KOPT-K1 (cell line): ENCODE data around the gene NR6A1.
A peak's percentile ranks its signal among the peaks of the same experiment; 100 is the strongest.

ENCODE experiments used
- H3K27ac ChIP-seq: fragments of 200-600 bp; sonication (generic); 2 replicates; pipeline ENCODE4 v1.5.1; 2016; ENCODE audit warnings: antibody characterized with exemption, mild to moderate bottlenecking, low read depth, low read length; ENCODE audit not compliant: poor library complexity, severe bottlenecking
- H3K36me3 ChIP-seq: fragments of 200-600 bp; sonication (generic); 2 replicates; pipeline ENCODE4 v1.5.1; 2017; ENCODE audit warnings: antibody characterized with exemption, mild to moderate bottlenecking, low read length, moderate library complexity; ENCODE audit not compliant: insufficient read depth
- H3K9me3 ChIP-seq: fragments of 200-600 bp; sonication (generic); 2 replicates; pipeline ENCODE4 v1.5.1; 2017; ENCODE audit warnings: antibody characterized with exemption, low read length, mild to moderate bottlenecking; ENCODE audit not compliant: insufficient read depth, poor library complexity, severe bottlenecking

The NR6A1 gene

DNA sequence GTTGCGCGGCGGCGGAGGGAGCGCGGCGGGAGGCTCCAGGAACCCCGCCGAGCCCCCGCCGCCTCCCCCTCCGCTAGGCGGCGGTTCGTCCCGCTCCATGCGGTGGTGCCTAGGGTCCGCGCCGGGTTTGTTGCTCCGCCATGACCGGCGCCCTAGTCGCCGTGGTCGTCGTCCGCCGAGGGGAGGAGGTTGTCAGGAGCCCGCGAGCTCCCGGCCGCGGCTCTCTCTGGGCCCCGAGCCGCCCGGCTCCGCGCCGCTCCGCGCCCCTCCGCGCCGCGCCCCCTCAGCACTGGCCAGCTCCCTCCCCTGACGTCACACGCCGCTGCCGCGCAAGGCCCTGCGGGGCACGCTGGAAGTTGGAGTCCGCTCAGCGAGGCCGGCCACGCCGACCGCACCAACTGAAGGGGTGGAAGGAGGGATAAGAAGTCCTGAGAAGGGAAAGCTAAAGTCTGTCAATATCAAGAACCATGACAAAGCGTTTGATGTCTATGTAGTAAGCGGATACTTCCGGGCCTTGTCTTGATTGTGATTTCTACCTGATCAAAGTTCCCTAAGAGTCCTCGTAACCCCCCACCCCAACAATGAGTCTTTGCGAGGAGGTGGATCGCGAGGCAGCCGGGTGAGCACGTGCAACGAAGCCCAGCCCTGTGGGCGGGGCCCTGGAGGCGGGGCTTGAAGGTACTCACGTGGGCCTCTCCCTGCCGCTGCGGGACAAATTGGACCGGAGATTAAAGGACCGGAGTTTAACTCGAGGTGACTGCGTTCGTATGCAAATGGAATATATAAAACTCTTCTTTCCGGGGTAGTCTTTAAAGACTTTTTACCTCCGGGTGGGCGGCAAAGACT, at the start of gene NR6A1:
TSS of gene NR6A1 (minus strand) at position 291 of the 846 bp plus-strand sequence.
- H3K36me3 ChIP-seq: no peaks in the 10 kb centered on the region
- no peaks in the 10 kb centered on the region for H3K9me3 ChIP-seq
- H3K27ac ChIP-seq: peak within 1 kb of the TSS; percentile 40

DNA sequence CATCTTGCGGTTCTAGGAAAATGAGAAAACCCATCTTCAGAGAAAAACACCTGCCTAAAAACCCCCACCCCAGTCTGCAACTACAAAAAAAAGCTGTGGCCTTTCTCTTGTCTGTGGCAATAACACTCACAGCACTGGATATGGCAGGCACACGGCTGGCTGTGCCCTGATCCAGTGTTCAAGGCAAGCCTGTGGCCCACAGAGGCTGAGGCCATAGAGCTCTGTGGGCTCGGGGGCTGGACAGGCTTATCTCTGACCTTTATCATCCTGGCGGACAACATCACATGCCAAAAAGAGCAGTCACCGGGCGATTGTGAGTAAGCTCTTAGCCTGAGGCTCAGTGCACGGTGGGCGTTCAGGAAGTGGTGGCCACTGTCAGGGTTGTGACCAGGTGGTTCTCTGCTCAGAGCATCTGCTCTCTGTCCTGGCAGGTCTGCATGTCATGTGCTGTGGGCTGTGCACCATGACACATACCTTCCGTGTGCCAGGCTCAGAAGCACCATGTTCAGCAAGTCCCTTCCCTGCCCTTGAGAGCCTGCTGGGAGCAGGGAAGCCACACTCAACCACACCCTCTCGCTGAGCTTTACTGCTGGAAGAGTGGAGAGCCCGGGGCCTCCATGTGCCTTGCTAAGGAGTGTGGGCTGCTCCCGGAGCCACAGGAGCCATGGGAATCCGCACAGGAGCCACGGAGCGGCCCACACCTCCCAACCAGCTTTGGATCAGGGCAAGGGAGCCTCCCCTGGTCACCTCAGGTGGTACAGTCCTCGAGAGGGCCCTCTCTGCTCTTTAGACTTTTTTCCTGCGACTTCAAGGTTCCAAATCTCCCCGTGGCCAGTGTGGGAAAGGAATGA, 47.5 kb upstream of the NR6A1 start:
- H3K9me3 ChIP-seq: no peaks in the 10 kb centered on the region
- peak overlapping the region; percentile 83 for H3K27ac ChIP-seq
- H3K36me3 ChIP-seq: no peaks in the 10 kb centered on the region

- no peak overlapping the region for H3K27ac ChIP-seq
- no peaks in the 10 kb centered on the region for H3K9me3 ChIP-seq
- H3K36me3 ChIP-seq: no peaks in the 10 kb centered on the region
Observed at GRCh38 chr9:124815601-124816000, 44.5 kb upstream of the NR6A1 start.

DNA sequence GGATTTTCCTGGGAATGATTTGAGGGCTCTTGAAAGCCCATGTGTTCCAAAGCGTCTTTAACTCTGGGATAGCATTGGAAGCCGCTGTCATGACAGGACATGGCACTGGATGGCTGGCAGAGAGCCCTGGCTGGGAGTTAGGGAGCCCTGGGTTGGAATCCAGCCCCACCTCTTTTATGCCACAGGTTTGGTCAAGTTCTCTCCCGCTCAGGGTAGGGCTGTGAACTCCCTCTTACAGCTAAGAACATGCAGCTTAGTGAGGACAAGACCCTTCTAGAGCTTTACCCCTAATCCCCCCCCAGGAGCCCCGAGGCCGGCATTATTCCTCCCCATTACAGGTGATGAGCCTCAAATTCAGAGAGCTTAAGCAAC, 43.0 kb upstream of the NR6A1 start:
- Histone ChIP-seq H3K36me3 (no peaks in the 10 kb centered on the region), H3K9me3 (no peaks in the 10 kb centered on the region), H3K27ac (no peak overlapping the region)

DNA sequence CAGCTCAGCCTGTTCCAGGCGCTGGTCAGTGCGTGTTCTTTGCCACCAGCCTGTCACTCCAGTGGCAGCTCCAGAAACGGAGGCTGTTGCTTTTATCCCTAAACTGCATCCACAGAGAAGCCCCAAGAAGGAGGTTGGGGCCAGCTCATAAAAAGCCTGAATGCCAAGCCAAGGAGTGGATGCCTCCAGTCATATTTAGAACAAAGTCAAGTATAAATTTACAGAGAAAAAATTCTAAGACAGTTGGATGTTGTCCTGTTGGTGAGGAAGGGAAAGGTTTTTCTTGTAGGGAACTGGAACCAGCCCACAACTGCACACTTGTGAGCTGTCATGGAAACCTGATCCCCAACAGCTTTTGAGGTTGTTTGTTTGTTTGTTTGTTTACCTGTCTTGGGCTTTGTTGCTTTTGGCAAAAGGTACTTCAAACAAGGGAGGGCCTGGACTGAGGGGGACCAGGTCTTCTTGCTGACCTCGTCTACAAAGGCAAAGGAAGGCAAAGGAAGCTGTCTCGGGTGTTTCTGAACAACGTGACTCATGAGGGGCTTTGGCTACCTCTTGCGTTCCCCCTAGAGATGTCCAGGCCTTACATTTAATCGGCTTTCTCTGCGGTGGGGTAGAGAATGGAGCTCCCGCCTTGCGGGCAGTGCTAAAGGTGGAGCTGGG, 42.5 kb upstream of the NR6A1 start:
- Histone ChIP-seq H3K9me3 (no peaks in the 10 kb centered on the region), H3K36me3 (no peaks in the 10 kb centered on the region), H3K27ac (no peak overlapping the region)

GRCh38 chr9:124813041-124813440, 41.9 kb upstream of the NR6A1 start:
- Histone ChIP-seq H3K36me3 (no peaks in the 10 kb centered on the region), H3K9me3 (no peaks in the 10 kb centered on the region), H3K27ac (no peak overlapping the region)

DNA sequence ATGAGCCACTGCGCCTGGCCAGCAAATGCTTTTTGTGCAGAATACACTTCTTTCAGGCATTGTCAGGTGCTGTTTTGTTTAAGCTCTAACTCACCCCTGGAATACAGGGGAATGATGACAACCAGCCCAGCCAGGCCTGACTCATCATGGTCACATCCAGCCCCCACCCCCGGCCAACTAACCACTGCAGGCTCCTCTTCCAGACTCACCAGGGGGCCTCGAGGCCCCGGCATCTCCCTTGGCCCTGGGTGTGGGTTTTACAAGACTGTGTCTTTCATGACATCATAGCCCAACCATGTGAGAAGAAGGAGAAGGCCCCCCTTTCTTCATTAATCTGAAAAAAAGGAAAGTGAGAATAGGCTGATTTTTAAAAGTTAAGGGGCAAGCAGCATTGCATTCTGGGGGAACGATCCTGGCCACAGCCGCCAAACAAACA, 41.3 kb upstream of the NR6A1 start:
- no peaks in the 10 kb centered on the region for H3K9me3 ChIP-seq
- no peaks in the 10 kb centered on the region for H3K36me3 ChIP-seq
- no peak overlapping the region for H3K27ac ChIP-seq

DNA sequence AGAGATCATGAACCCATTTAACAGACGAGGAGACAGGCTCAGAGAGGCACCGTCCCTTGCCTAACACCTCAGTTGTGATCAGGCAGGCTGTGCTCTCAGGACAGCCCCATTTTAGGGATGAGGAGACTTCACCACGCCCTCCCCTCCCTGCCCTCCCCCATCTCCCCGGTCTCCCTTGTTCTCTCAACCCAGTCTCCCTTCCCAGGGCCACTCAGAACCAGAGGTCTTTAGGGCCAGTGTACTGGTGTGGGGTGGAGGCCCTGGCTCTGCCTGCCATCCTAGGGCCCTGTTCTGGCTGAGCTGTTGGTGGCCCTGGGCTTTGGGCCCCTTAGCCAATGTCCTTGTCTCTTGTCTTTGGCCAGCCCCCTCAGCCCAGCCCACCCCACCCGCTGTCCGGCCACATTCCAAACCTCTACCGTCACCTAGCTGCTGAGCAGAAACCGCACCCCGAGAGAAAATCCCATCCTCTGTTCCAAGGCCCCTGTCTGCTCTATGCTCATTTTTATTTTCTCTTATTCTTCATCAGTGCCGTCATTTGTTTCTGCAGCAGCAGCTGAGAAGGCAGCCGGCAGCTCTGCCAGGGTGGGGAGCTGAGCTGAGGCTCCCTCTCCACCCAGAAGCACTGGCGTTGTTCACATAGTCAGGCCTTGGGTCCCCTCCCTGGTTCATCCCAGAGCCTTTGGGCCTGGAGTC, 39.7 kb upstream of the NR6A1 start:
- H3K27ac ChIP-seq: no peak overlapping the region
- no peaks in the 10 kb centered on the region for H3K9me3 ChIP-seq
- no peaks in the 10 kb centered on the region for H3K36me3 ChIP-seq

GRCh38 chr9:124809741-124810500, 38.8 kb upstream of the NR6A1 start:
- Histone ChIP-seq H3K9me3 (no peaks in the 10 kb centered on the region), H3K27ac (no peak overlapping the region), H3K36me3 (no peaks in the 10 kb centered on the region)

GRCh38 chr9:124809211-124809610, 38.1 kb upstream of the NR6A1 start:
- Histone ChIP-seq H3K9me3 (no peaks in the 10 kb centered on the region), H3K36me3 (no peaks in the 10 kb centered on the region), H3K27ac (no peak overlapping the region)

GRCh38 chr9:124808246-124808956, 37.3 kb upstream of the NR6A1 start:
- Histone ChIP-seq H3K36me3 (no peaks in the 10 kb centered on the region), H3K27ac (no peak overlapping the region), H3K9me3 (no peaks in the 10 kb centered on the region)

DNA sequence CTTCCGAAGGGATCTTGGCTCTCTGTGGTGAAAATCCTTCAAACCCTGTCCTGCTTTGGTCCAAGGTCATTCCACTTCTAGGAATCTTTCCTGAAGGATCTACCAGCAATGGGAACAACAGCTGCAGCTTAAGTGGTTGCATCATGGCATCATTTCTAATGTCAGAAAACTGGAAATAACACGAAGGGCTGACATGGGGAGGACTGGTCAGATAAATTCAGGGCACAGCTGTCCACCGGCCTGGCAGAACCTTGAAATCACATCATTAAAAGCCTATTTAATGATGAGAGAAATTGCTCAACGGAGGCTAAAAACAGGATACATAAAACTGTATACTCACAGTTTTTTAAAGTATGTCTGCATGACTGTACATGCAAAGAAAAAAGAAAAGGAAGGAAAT, 34.1 kb upstream of the NR6A1 start:
- H3K36me3 ChIP-seq: no peaks in the 10 kb centered on the region
- no peaks in the 10 kb centered on the region for H3K9me3 ChIP-seq
- H3K27ac ChIP-seq: no peak overlapping the region

DNA sequence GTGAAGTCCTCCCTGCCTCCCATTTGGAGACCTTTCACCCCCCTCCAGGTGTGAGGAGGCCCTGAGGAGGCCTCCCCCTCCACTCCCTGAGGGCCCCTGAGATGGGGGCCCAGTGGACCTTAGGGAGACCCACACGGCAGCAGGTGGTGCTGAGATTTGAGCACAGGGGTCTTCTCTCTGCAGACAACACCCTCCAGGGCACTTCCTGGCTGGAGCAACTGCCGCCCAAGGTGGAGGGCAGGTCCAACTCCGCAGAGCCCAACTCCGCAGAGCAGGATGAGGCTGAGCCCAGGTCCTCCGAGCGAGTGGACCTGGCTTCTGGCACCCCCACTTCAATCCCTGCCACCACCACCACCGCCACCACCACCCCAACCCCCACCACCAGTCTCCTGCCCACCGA, 32.8 kb upstream of the NR6A1 start:
- no peaks in the 10 kb centered on the region for H3K9me3 ChIP-seq
- H3K36me3 ChIP-seq: no peaks in the 10 kb centered on the region
- no peak overlapping the region for H3K27ac ChIP-seq

- Histone ChIP-seq H3K36me3 (no peaks in the 10 kb centered on the region), H3K27ac (no peak overlapping the region), H3K9me3 (no peaks in the 10 kb centered on the region)
Observed at GRCh38 chr9:124802426-124802825, 31.3 kb upstream of the NR6A1 start.
